GM21737 (cell line): Measurements from ENCODE around the gene DDX39B.
"Not testable (repeated sequence)": the region's sequence is repeated elsewhere in the genome, so short reads cannot be mapped to it uniquely, and the experiment has no call there.

ENCODE experiments used
- ATAC-seq: cut with Tn5 transposase; IDR thresholded peaks from one replicate; pipeline ENCODE4 v1.9.1; 2021; ENCODE audit warnings: mild to moderate bottlenecking, moderate library complexity; ENCODE audit not compliant: unreplicated experiment

The DDX39B gene

DNA sequence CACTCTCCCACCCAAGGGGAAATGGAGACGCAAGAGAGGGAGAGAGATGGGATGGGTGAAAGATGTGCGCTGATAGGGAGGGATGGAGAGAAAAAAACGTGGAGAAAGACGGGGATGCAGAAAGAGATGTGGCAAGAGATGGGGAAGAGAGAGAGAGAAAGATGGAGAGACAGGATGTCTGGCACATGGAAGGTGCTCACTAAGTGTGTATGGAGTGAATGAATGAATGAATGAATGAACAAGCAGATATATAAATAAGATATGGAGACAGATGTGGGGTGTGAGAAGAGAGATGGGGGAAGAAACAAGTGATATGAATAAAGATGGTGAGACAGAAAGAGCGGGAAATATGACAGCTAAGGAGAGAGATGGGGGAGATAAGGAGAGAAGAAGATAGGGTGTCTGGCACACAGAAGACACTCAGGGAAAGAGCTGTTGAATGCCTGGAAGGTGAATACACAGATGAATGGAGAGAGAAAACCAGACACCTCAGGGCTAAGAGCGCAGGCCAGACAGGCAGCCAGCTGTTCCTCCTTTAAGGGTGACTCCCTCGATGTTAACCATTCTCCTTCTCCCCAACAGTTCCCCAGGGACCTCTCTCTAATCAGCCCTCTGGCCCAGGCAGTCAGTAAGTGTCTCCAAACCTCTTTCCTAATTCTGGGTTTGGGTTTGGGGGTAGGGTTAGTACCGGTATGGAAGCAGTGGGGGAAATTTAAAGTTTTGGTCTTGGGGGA lies 34.3 kb upstream of the DDX39B start:
- no peak for ATAC-seq

GRCh38 chr6:31575335-31575901 lies 33.6 kb upstream of the DDX39B start, which contains the start of gene TNF:
Gene TNF, plus strand, starts transcription at chr6:31575565. Its CDS starts 177 bp downstream, at chr6:31575742.
- ATAC-seq, result no peak

DNA sequence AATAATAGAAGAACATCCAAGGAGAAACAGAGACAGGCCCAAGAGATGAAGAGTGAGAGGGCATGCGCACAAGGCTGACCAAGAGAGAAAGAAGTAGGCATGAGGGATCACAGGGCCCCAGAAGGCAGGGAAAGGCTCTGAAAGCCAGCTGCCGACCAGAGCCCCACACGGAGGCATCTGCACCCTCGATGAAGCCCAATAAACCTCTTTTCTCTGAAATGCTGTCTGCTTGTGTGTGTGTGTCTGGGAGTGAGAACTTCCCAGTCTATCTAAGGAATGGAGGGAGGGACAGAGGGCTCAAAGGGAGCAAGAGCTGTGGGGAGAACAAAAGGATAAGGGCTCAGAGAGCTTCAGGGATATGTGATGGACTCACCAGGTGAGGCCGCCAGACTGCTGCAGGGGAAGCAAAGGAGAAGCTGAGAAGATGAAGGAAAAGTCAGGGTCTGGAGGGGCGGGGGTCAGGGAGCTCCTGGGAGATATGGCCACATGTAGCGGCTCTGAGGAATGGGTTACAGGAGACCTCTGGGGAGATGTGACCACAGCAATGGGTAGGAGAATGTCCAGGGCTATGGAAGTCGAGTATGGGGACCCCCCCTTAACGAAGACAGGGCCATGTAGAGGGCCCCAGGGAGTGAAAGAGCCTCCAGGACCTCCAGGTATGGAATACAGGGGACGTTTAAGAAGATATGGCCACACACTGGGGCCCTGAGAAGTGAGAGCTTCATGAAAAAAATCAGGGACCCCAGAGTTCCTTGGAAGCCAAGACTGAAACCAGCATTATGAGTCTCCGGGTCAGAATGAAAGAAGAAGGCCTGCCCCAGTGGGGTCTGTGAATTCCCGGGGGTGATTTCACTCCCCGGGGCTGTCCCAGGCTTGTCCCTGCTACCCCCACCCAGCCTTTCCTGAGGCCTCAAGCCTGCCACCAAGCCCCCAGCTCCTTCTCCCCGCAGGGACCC lies 32.6 kb upstream of the DDX39B start:
- no peak for ATAC-seq

GRCh38 chr6:31573239-31574105 lies 31.7 kb upstream of the DDX39B start:
- ATAC-seq, result no peak

DNA sequence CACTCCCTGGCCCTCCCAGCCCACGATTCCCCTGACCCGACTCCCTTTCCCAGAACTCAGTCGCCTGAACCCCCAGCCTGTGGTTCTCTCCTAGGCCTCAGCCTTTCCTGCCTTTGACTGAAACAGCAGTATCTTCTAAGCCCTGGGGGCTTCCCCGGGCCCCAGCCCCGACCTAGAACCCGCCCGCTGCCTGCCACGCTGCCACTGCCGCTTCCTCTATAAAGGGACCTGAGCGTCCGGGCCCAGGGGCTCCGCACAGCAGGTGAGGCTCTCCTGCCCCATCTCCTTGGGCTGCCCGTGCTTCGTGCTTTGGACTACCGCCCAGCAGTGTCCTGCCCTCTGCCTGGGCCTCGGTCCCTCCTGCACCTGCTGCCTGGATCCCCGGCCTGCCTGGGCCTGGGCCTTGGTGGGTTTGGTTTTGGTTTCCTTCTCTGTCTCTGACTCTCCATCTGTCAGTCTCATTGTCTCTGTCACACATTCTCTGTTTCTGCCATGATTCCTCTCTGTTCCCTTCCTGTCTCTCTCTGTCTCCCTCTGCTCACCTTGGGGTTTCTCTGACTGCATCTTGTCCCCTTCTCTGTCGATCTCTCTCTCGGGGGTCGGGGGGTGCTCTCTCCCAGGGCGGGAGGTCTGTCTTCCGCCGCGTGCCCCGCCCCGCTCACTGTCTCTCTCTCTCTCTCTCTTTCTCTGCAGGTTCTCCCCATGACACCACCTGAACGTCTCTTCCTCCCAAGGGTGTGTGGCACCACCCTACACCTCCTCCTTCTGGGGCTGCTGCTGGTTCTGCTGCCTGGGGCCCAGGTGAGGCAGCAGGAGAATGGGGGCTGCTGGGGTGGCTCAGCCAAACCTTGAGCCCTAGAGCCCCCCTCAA lies 30.5 kb upstream of the DDX39B start, which contains the start of gene LTA:
Gene LTA, plus strand, starts transcription at position 249 of the 871 bp plus-strand sequence. Its CDS starts 454 bp downstream, at position 703.
- peak; percentile 34 for ATAC-seq

GRCh38 chr6:31569861-31570536 lies 28.2 kb upstream of the DDX39B start:
- ATAC-seq, result no peak

DNA sequence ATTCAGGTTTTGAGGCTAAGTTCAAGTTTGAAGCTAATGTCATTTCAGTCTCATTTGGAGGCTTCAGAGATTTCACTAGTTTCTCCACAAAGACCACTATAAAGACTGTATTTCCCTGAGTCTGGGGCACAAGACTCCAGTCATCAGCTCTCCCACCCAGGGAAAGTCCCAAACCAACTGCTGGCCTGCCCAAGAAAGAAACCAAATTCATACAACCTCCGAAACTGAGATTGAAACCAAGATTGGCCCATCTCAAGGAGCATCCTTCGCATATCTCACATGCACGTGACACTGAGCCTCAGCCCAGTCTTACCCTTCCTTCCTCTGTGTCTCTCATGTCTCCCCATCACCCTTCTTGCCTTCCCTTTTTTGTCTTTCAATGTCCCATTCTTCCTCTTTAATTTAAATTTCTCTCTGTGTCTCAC lies 26.7 kb upstream of the DDX39B start:
- ATAC-seq, result peak; percentile 53

GRCh38 chr6:31567531-31568370 lies 25.9 kb upstream of the DDX39B start:
- no peak for ATAC-seq

DNA sequence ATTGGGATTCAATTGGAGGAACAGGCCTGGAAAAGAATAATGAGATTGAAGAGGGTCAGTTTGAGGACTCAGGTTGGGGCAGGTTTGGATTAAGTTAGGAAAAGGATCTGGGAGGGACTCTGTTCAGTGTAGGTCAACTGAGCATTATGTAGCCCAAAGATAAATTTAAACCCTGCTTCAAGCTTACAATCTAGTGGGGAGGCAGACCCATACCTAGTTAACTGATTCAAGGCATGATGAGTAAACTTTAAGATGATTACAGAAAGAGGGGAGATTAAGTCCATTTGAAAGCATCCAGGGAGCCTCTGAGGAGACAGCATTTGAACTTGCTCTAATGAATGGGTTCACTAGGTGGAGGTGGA lies 18.9 kb upstream of the DDX39B start:
- no peak for ATAC-seq

DNA sequence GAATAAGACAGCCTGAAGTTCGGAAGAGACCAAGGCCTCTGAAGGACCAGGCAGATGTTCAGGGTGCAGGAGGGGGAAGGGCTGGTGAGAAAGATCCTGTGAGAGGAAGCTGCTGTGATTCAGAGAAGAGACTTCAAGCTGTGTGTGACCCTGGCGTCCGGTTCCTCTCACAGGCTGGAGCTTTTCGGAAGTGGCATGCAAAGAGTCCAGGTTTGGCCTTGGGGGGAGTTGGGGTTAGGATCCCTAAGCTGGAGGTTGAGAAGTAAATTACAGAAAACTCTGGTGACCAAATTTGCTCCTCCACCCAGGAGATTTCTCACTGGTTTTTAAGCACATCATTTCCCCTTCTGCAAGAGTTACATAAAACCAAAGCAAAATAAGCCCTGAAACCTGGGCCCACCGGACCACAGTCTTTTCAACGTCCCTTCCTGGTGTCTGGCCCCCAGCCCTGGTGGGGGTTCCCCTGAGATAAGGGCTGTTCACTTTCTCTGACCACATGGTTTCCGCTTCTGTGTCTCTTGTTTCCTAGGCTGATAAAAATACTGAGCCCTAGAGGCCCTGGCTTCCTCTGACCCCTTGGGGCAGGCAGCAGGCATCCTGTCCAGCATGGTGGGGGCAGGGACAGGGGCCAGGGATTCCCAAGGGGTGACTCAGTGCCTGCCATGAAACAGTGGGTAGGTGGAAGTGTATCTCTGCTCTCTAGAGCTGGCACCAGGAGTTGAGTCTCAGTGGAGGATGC lies 18.3 kb upstream of the DDX39B start:
- peak; percentile 58 for ATAC-seq

DNA sequence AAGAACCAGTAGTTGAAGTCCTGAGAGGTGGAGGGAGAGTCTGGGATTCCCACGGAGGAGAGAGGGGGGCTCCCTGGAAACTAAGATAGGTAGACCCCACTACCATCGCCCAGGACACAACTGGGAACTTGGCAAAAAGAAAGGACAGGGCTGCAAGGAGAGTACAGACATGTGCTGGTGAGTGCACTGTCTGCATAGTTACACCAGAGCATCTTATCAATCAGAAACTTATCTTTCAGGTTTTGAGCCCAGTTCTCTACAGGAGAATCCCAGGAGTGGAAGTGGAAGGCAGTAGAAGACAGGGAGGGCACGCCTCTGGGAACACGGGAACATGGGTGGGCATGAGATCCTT lies 17.8 kb upstream of the DDX39B start:
- peak; percentile 2 for ATAC-seq

GRCh38 chr6:31558631-31559500 lies 17.1 kb upstream of the DDX39B start:
- no peak for ATAC-seq

GRCh38 chr6:31558318-31558625 lies 16.5 kb upstream of the DDX39B start:
- no peak for ATAC-seq

DNA sequence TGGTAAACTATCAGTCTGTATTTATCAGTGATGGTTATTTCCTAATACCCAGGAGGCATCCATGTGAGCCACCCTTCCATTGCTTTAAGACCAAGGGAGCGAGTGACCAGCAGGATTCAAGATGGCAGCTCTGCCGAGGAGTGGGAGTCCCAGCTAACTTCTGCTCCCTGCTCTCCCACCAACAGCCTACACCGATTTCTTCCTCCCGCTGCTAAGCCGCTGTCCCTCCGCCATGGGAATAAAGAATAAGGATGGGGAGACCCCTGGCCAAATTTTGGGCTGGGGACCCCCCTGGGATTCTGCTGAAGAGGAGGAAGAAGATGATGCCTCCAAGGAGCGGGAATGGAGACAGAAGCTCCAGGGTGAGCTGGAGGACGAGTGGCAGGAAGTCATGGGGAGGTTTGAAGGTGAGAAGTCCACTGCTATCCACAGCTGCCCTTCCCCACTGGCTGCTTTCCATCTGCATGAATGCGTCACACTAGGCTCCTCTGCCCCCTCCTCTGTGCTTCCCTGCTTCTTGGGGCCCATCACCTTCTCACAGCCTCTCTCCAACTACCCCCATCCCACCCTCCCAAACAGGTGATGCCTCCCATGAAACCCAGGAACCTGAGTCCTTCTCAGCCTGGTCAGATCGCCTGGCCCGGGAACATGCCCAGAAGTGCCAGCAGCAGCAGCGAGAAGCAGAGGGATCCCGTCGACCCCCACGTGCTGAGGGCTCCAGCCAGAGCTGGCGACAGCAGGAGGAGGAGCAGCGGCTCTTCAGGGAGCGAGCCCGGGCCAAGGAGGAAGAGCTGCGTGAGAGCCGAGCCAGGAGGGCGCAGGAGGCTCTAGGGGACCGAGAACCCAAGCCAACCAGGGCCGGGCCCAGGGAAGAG lies 15.9 kb upstream of the DDX39B start:
- no peak for ATAC-seq

- ATAC-seq, result no peak
These were observed 14.5 kb upstream of the DDX39B start for GRCh38 chr6:31556307-31556706.

- not testable (repeated sequence) for ATAC-seq
These were observed 9.6 kb upstream of the DDX39B start for GRCh38 chr6:31551371-31551770.
